ENCODE measurements around the gene FGF14. TPM values are rescaled to one million over a fixed set of nuclear protein-coding genes. Genes with fewer than 3 reads are reported as not detected.
A peak's percentile ranks its signal among the peaks of the same experiment; 100 is the strongest.

Gene FGF14
- total and polyA plus RNA-seq, 9 donors = 0.06 to 4.8 (median 0.60) TPM; not detected in 2

- Histone ChIP-seq H3K4me3 (peak overlapping the region; percentile 38), H3K4me1 (ENCODE audit: insufficient read depth) (peaks cover 2% of the 10 kb centered on the region), H3K9me3 (no peaks in the 10 kb centered on the region), H3K36me3 (no peaks in the 10 kb centered on the region), H3K27me3 (no peaks in the 10 kb centered on the region), H3K27ac (no peak overlapping the region)
- intact Hi-C loops (cut with DNase I) = no loop called here
- no peak for DNase-seq
- no peak for TF ChIP-seq CTCF (IDR thresholded peaks at IDR 0.05)
- no peak for TF ChIP-seq EP300 (IDR thresholded peaks at IDR 0.05)
- WGBS, 3 donors = 0 to 1% (median 0%) methylated on average over 24 of the region's 24 CpGs
These were observed 1.1 kb downstream of the FGF14 start for GRCh38 chr13:102400675-102401145.

GRCh38 chr13:102399791-102400674 is 1.8 kb downstream of the FGF14 start:
- WGBS, 3 donors = 1 to 2% (median 1%) methylated on average over 49 to 58 of the region's 58 CpGs
- no peak for DNase-seq
- H3K9me3 ChIP-seq = no peaks in the 10 kb centered on the region
- intact Hi-C loops (cut with DNase I) = no loop called here
- no peak overlapping the region for H3K27ac ChIP-seq
- H3K36me3 ChIP-seq = no peaks in the 10 kb centered on the region
- peaks cover 2% of the 10 kb centered on the region for H3K4me1 ChIP-seq (ENCODE audit: insufficient read depth)
- H3K4me3 ChIP-seq = peak overlapping the region; percentile 38
- TF ChIP-seq CTCF (IDR thresholded peaks at IDR 0.05) (no peak), POLR2A (IDR thresholded peaks at IDR 0.05) (no peak), EP300 (IDR thresholded peaks at IDR 0.05) (no peak)
- H3K27me3 ChIP-seq = no peaks in the 10 kb centered on the region

GRCh38 chr13:102395939-102396338 is 5.9 kb downstream of the FGF14 start:
- Histone ChIP-seq H3K36me3 (no peaks in the 10 kb centered on the region), H3K4me3 (no peak overlapping the region), H3K27me3 (no peaks in the 10 kb centered on the region), H3K9me3 (no peaks in the 10 kb centered on the region), H3K27ac (no peak overlapping the region), H3K4me1 (ENCODE audit: insufficient read depth) (peaks cover 3% of the 10 kb centered on the region)
- whole genome bisulfite sequencing, 3 donors = 93 to 94% (median 94%) methylated on average over 2 of the region's 2 CpGs
- TF ChIP-seq POLR2A (IDR thresholded peaks at IDR 0.05) = no peak
- TF ChIP-seq CTCF (IDR thresholded peaks at IDR 0.05) = no peak
- TF ChIP-seq EP300 (IDR thresholded peaks at IDR 0.05) = no peak
- DNase-seq = no peak
- intact Hi-C loops (cut with DNase I) = no loop called here

DNA sequence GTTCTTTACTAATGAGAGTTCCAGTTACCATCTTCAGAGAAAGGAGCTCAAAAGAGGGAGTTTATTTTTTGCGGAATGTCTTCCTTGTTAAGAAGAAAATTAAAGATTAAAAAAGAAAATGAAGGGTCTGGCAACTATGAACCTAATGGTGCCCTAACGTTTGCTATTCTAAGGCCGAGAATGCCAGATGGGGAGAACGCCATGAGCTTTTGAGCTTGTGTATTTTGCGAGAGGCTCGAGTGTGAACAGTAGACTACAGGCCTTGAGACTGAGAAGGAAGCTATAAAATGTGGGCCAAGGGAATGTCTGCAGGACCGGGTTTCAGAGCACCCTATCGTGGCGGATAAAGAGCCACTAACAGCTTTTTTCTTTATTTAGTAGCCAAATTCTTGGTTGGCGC is 6.7 kb downstream of the FGF14 start:
- Histone ChIP-seq H3K4me1 (ENCODE audit: insufficient read depth) (peaks cover 1% of the 10 kb centered on the region), H3K36me3 (no peaks in the 10 kb centered on the region), H3K27me3 (no peaks in the 10 kb centered on the region), H3K9me3 (no peaks in the 10 kb centered on the region), H3K27ac (no peak overlapping the region), H3K4me3 (peak overlapping the region; percentile 71)
- intact Hi-C loops (cut with DNase I) = no loop called here
- 91 to 92% (median 92%) methylated on average over 10 of the region's 10 CpGs for WGBS, 3 donors
- no peak for DNase-seq
- no peak for TF ChIP-seq CTCF (IDR thresholded peaks at IDR 0.05)
- TF ChIP-seq POLR2A (IDR thresholded peaks at IDR 0.05) = no peak
- TF ChIP-seq EP300 (IDR thresholded peaks at IDR 0.05) = no peak
